ENCODE data around the gene NUDT12. TPM values are rescaled to one million over a fixed set of nuclear protein-coding genes. Genes with fewer than 3 reads are reported as not detected.

NUDT12 gene
- total RNA-seq, 1 experiment from 2014 or later = 11.5 TPM

DNA sequence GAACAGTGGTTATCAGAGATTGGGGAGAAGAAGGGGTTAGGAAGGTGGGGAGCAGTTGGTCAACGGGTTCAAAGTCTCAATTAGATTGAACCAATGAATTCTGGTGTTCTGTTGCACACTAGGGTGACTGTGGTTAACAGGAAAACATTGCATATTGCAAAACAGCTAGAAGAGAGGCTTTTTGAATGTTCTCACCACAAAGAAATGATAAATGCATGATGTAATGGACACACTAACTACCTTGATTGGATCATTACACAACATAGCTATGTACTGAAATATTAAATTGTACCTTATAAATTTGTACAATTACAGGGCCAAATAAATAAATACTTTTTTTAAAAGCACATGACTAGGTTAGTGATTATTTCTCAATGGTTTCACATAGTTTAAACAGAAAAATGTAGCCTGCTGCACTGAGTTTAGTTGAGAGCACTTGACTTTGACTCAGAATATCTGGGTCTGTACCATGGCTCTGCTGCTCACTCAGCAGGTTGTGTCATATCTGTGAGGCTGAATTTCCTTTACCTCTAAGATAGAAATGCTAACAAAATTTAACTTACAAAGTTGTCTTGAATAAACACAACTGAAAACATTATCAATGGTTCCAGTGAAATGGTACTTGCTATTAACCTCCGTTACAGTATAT, 30.4 kb downstream of the NUDT12 start:
- intact Hi-C loops (cut with micrococcal nuclease) = no loop called here
- Mint-ChIP-seq H3K9me3 (ENCODE audit: unreplicated experiment) (no peaks in the 10 kb centered on the region), H3K4me1 (ENCODE audit: insufficient read depth, unreplicated experiment) (peaks cover 8% of the 10 kb centered on the region), H3K27me3 (ENCODE audit: insufficient read depth, unreplicated experiment) (peaks cover 19% of the 10 kb centered on the region), H3K36me3 (ENCODE audit: insufficient read depth, unreplicated experiment) (peaks cover 5% of the 10 kb centered on the region), H3K27ac (ENCODE audit: low read depth, unreplicated experiment) (no peak overlapping the region), H3K4me3 (ENCODE audit: unreplicated experiment) (no peak overlapping the region)
- ChIA-PET CTCF (interaction anchor here (0.5 kb wide), 1 partner anchor 25 kb away, joined by 3 read pairs; no protein-coding TSS in a partner anchor), POLR2A (interaction anchor here (0.6 to 1.4 kb wide), 5 partner anchors 8 to 1043 kb away, joined by 3 to 5 read pairs (median 3); no protein-coding TSS in a partner anchor)
- TF ChIP-seq, protein P1, sequence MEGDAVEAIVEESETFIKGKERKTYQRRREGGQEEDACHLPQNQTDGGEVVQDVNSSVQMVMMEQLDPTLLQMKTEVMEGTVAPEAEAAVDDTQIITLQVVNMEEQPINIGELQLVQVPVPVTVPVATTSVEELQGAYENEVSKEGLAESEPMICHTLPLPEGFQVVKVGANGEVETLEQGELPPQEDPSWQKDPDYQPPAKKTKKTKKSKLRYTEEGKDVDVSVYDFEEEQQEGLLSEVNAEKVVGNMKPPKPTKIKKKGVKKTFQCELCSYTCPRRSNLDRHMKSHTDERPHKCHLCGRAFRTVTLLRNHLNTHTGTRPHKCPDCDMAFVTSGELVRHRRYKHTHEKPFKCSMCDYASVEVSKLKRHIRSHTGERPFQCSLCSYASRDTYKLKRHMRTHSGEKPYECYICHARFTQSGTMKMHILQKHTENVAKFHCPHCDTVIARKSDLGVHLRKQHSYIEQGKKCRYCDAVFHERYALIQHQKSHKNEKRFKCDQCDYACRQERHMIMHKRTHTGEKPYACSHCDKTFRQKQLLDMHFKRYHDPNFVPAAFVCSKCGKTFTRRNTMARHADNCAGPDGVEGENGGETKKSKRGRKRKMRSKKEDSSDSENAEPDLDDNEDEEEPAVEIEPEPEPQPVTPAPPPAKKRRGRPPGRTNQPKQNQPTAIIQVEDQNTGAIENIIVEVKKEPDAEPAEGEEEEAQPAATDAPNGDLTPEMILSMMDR (IDR thresholded peaks at IDR 0.05; ENCODE audit: unreplicated experiment) = no peak
- BruUV-seq (replicated peaks) = no TSS peak
- DNase-seq (ENCODE audit: unreplicated experiment) = peak; percentile 14

DNA sequence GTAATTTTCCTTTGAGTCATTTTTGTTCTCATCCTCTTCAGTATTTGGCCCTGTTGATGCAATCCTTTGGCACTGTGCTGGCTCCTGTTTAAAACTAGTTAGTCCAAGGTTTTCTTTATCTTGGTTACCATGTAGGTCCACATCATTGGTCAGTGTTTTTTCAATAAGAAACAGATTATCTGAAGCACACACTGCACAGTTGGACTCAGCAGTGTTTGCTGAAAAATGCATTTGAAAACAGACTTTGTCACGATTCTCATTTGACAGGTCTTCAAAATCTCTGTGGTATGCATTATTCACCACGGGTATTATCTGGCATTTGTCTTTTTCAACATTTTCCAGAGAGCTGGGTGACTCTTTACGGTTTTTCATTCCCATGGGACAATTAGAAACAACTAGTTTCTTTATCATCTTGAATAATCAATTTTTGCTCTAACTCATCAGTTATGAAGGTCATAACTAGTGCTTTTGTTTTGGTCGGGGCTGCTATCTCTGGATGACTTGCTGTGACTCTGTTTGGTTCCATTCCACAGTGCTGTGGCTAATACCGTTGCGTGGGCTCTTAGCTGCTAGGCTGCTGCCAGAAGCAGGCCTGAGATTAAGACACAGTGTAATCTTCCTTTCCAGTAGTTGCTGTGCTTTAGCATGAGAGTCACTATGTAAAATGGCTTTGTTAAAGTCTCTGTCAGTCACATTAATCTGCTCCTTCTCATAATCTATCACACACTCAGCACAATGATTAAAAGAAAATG, 36.2 kb downstream of the NUDT12 start:
- H3K9me3 Mint-ChIP-seq (ENCODE audit: unreplicated experiment) = no peaks in the 10 kb centered on the region
- peak; percentile 12 for DNase-seq (ENCODE audit: unreplicated experiment)
- no peak overlapping the region for H3K4me3 Mint-ChIP-seq (ENCODE audit: unreplicated experiment)
- TF ChIP-seq, protein P1 (IDR thresholded peaks at IDR 0.05; ENCODE audit: unreplicated experiment) = no peak
- ChIA-PET POLR2A (no interaction called here), CTCF (no interaction called here)
- H3K36me3 Mint-ChIP-seq (ENCODE audit: insufficient read depth, unreplicated experiment) = no peaks in the 10 kb centered on the region
- H3K27ac Mint-ChIP-seq (ENCODE audit: low read depth, unreplicated experiment) = no peak overlapping the region
- peaks cover 8% of the 10 kb centered on the region for H3K4me1 Mint-ChIP-seq (ENCODE audit: insufficient read depth, unreplicated experiment)
- no peaks in the 10 kb centered on the region for H3K27me3 Mint-ChIP-seq (ENCODE audit: insufficient read depth, unreplicated experiment)
- intact Hi-C loops (cut with micrococcal nuclease) = no loop called here
- BruUV-seq (replicated peaks) = no TSS peak

DNA sequence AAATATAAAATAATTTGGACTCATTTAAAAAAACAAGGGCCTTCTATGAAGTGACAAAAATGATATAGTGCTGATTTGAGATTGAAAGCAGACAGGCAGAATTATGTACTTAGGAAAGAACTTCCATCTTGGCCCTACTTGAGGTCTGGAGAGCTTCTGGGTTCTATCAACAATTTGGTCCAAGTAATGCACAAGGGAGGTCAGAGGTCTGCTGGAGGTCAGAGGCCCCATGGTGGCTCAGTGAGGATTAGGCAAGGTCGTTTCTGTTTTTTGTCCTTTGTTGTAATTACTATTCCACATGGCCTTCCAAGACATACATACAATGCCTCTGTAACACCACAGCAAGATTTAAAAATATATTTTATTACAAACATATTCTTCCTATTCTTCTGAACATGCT, 37.2 kb downstream of the NUDT12 start:
- H3K27me3 Mint-ChIP-seq (ENCODE audit: insufficient read depth, unreplicated experiment) = no peaks in the 10 kb centered on the region
- DNase-seq (ENCODE audit: unreplicated experiment) = no peak
- no TSS peak for BruUV-seq (replicated peaks)
- TF ChIP-seq, protein P1 (IDR thresholded peaks at IDR 0.05; ENCODE audit: unreplicated experiment) = no peak
- no peak overlapping the region for H3K4me3 Mint-ChIP-seq (ENCODE audit: unreplicated experiment)
- CTCF ChIA-PET = interaction anchor here (0.9 kb wide), 1 partner anchor 12 kb away, joined by 3 read pairs; no protein-coding TSS in a partner anchor
- H3K27ac Mint-ChIP-seq (ENCODE audit: low read depth, unreplicated experiment) = no peak overlapping the region
- H3K36me3 Mint-ChIP-seq (ENCODE audit: insufficient read depth, unreplicated experiment) = no peaks in the 10 kb centered on the region
- H3K4me1 Mint-ChIP-seq (ENCODE audit: insufficient read depth, unreplicated experiment) = peaks cover 8% of the 10 kb centered on the region
- intact Hi-C loops (cut with micrococcal nuclease) = no loop called here
- H3K9me3 Mint-ChIP-seq (ENCODE audit: unreplicated experiment) = no peaks in the 10 kb centered on the region
- POLR2A ChIA-PET = interaction anchor here (1.0 kb wide), 1 partner anchor 20 kb away, joined by 5 read pairs; no protein-coding TSS in a partner anchor

DNA sequence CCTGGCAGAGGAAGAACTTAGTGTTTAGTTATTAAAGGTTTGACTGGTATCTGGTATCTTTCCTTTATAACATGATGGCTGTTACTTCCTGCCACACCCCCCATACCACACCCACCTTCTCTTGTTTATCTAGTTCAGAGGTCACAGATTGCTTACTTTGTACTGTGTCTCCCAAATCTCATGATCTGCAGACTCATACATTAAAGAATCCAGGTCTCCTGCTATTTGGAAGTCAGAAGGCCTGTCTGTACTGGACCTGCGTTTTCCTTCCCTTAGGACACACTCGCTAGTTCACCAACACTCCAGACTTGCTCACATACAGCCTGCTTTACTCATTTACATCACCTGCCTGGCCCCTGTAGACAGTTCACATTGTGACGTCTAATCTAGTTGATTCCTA, 39.3 kb downstream of the NUDT12 start:
- no peak for DNase-seq (ENCODE audit: unreplicated experiment)
- POLR2A ChIA-PET = interaction anchor here (1.4 kb wide), 1 partner anchor 10 kb away, joined by 3 read pairs; no protein-coding TSS in a partner anchor
- H3K27me3 Mint-ChIP-seq (ENCODE audit: insufficient read depth, unreplicated experiment) = no peaks in the 10 kb centered on the region
- no peaks in the 10 kb centered on the region for H3K9me3 Mint-ChIP-seq (ENCODE audit: unreplicated experiment)
- CTCF ChIA-PET = no interaction called here
- BruUV-seq (replicated peaks) = no TSS peak
- H3K4me3 Mint-ChIP-seq (ENCODE audit: unreplicated experiment) = no peak overlapping the region
- peaks cover 8% of the 10 kb centered on the region for H3K4me1 Mint-ChIP-seq (ENCODE audit: insufficient read depth, unreplicated experiment)
- H3K36me3 Mint-ChIP-seq (ENCODE audit: insufficient read depth, unreplicated experiment) = no peaks in the 10 kb centered on the region
- TF ChIP-seq, protein P1 (IDR thresholded peaks at IDR 0.05; ENCODE audit: unreplicated experiment) = no peak
- intact Hi-C loops (cut with micrococcal nuclease) = no loop called here
- peak overlapping the region; percentile 30 for H3K27ac Mint-ChIP-seq (ENCODE audit: low read depth, unreplicated experiment)

All from MCF 10A (cell line).